ENCODE results near the gene APOA1.
"Not testable (repeated sequence)": the region's sequence is repeated elsewhere in the genome, so short reads cannot be mapped to it uniquely, and the experiment has no call there.

APOA1 gene

GRCh38 chr11:116811194-116811593, 26.2 kb downstream of the APOA1 start:
- Histone ChIP-seq H3K9ac (ENCODE audit: low read length) (no peak overlapping the region), H3K27me3 (ENCODE audit: control insufficient read depth, insufficient read depth, low read length) (no peaks in the 10 kb centered on the region), H3K36me3 (ENCODE audit: control insufficient read depth, insufficient read depth, low read length) (no peaks in the 10 kb centered on the region), H3K9me3 (ENCODE audit: control insufficient read depth, insufficient read depth, low read depth, low read length) (no peaks in the 10 kb centered on the region), H3K4me3 (ENCODE audit: low read depth, low read length) (no peak overlapping the region), H3K27ac (ENCODE audit: low read depth, low read length) (no peak overlapping the region), H3K4me1 (ENCODE audit: control insufficient read depth, insufficient read depth, low read length) (no peaks in the 10 kb centered on the region)

- Histone ChIP-seq H3K36me3 (ENCODE audit: control insufficient read depth, insufficient read depth, low read length) (no peaks in the 10 kb centered on the region), H3K4me3 (ENCODE audit: low read depth, low read length) (no peak overlapping the region), H3K9ac (ENCODE audit: low read length) (no peak overlapping the region), H3K4me1 (ENCODE audit: control insufficient read depth, insufficient read depth, low read length) (no peaks in the 10 kb centered on the region), H3K27ac (ENCODE audit: low read depth, low read length) (no peak overlapping the region), H3K27me3 (ENCODE audit: control insufficient read depth, insufficient read depth, low read length) (no peaks in the 10 kb centered on the region; the same call in 1 of the 2 replicates), H3K9me3 (ENCODE audit: control insufficient read depth, insufficient read depth, low read depth, low read length) (no peaks in the 10 kb centered on the region)
Observed at GRCh38 chr11:116808262-116809175, 28.9 kb downstream of the APOA1 start.

DNA sequence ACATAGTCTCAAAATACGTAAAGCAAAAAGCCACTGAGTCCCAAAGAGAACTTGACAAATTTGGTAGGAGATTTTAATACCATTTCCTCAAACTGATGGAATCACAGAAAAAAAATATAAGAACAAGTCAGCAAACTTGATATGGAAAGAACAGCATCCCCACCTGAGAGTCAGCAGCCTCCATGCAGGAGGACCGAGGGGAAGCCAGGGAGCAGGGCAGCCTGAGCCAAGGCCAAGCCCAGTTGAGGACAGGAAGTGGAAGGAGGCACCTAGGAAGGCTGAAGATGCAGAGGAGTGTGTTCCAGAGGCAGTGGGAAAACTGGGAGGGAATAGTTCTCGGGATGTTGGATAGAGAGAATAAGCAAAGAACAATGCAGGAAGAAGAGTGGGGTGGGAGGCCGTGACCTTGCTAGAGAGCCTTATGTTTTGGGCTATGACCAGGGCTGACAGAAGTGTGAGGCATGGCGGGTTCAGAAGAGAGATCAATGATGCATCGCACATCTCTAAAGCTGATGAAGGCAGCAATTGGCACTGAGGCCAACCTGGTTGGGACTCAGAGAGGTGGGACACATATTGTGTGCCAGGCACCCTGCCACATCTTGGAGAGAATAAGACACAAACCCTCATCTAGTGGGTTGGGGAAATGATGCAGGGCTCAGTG, 29.7 kb downstream of the APOA1 start:
- Histone ChIP-seq H3K9me3 (ENCODE audit: control insufficient read depth, insufficient read depth, low read depth, low read length) (no peaks in the 10 kb centered on the region), H3K4me3 (ENCODE audit: low read depth, low read length) (no peak overlapping the region), H3K4me1 (ENCODE audit: control insufficient read depth, insufficient read depth, low read length) (no peaks in the 10 kb centered on the region), H3K27ac (ENCODE audit: low read depth, low read length) (no peak overlapping the region), H3K27me3 (ENCODE audit: control insufficient read depth, insufficient read depth, low read length) (no peaks in the 10 kb centered on the region; the same call in 1 of the 2 replicates), H3K36me3 (ENCODE audit: control insufficient read depth, insufficient read depth, low read length) (no peaks in the 10 kb centered on the region), H3K9ac (ENCODE audit: low read length) (no peak overlapping the region)

DNA sequence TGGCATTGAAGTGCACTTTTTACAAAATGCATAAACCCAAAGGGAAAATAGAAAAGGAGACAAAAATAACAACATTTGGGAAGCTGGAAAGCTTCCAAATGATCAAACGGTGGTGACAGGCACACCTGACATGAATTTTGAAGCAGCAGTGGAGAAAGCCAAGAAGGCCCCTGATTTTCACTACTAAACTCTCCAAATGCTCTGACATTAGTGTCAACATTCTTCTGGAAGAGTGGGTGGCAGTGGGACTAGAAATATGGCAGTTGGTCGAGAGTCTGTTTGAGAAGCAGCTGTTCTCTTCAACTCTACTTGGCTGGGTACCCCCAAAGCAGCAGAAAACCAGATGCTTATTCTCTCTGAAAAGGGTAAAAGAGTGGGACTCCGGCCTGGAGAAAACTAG, 33.4 kb downstream of the APOA1 start:
- Histone ChIP-seq H3K4me1 (ENCODE audit: control insufficient read depth, insufficient read depth, low read length) (no peaks in the 10 kb centered on the region), H3K27ac (ENCODE audit: low read depth, low read length) (no peak overlapping the region), H3K27me3 (ENCODE audit: control insufficient read depth, insufficient read depth, low read length) (no peaks in the 10 kb centered on the region; the same call in 1 of the 2 replicates), H3K9ac (ENCODE audit: low read length) (no peak overlapping the region), H3K9me3 (ENCODE audit: control insufficient read depth, insufficient read depth, low read depth, low read length) (no peaks in the 10 kb centered on the region), H3K36me3 (ENCODE audit: control insufficient read depth, insufficient read depth, low read length) (no peaks in the 10 kb centered on the region), H3K4me3 (ENCODE audit: low read depth, low read length) (no peak overlapping the region)

GRCh38 chr11:116801662-116802061, 35.8 kb downstream of the APOA1 start:
- not testable (repeated sequence) for H3K4me3 ChIP-seq (ENCODE audit: low read depth, low read length); H3K27ac ChIP-seq (ENCODE audit: low read depth, low read length)

DNA sequence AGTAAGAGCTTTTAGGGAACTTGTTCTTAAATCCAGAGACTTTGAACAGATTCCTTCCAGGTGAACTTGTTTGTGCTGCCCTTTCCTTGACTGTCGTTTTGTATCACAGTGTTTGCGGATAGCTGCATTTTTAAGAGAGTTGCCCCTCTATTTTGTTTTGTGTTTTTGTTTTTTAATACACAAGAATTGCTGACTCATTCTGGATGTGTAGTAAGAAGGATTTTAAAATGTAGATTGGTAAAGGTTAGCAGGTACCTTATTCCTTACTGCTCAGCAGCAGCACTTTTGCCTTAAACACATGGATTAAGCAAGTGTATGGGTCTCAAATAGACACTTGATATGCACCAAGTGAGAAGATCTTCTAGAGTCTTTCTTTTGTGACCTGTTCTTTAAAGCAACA, 36.8 kb downstream of the APOA1 start:
- no peak overlapping the region for H3K27ac ChIP-seq (ENCODE audit: low read depth, low read length)
- no peak overlapping the region for H3K9ac ChIP-seq (ENCODE audit: low read length)
- H3K4me1 ChIP-seq (ENCODE audit: control insufficient read depth, insufficient read depth, low read length) = no peaks in the 10 kb centered on the region
- no peaks in the 10 kb centered on the region; the same call in 1 of the 2 replicates for H3K27me3 ChIP-seq (ENCODE audit: control insufficient read depth, insufficient read depth, low read length)
- H3K36me3 ChIP-seq (ENCODE audit: control insufficient read depth, insufficient read depth, low read length) = no peaks in the 10 kb centered on the region
- H3K9me3 ChIP-seq (ENCODE audit: control insufficient read depth, insufficient read depth, low read depth, low read length) = no peaks in the 10 kb centered on the region
- no peak overlapping the region for H3K4me3 ChIP-seq (ENCODE audit: low read depth, low read length)

More at GRCh38 chr11:116801662-116802061, 35.8 kb downstream of the APOA1 start:
- not testable (repeated sequence) for H3K36me3 ChIP-seq (ENCODE audit: control insufficient read depth, insufficient read depth, low read length); H3K9ac ChIP-seq (ENCODE audit: low read length); H3K4me1 ChIP-seq (ENCODE audit: control insufficient read depth, insufficient read depth, low read length); H3K9me3 ChIP-seq (ENCODE audit: control insufficient read depth, insufficient read depth, low read depth, low read length); H3K27me3 ChIP-seq (ENCODE audit: control insufficient read depth, insufficient read depth, low read length)

DNA sequence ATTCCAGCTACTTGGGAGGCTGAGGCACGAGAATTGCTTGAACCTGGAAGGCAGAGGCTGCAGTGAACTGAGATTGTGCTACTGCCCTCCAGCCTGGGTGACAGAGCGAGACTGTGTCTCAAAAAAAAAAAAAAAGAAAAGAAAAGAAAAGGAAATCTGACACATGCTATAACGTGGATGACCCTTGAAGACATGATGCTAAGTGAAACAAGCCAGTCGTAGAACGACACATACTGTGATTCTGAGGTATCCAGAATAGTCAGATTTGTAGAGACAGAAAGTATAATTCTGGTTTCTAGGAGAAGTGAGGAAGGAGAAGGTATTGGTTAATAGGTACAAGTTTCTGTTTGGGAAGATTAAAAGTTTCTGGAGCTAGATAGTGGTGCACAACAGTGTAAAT, 39.1 kb downstream of the APOA1 start:
- no peak overlapping the region for H3K4me3 ChIP-seq (ENCODE audit: low read depth, low read length)
- no peaks in the 10 kb centered on the region; the same call in 1 of the 2 replicates for H3K27me3 ChIP-seq (ENCODE audit: control insufficient read depth, insufficient read depth, low read length)
- no peaks in the 10 kb centered on the region for H3K9me3 ChIP-seq (ENCODE audit: control insufficient read depth, insufficient read depth, low read depth, low read length)
- H3K9ac ChIP-seq (ENCODE audit: low read length) = no peak overlapping the region
- no peaks in the 10 kb centered on the region for H3K36me3 ChIP-seq (ENCODE audit: control insufficient read depth, insufficient read depth, low read length)
- no peaks in the 10 kb centered on the region for H3K4me1 ChIP-seq (ENCODE audit: control insufficient read depth, insufficient read depth, low read length)
- no peak overlapping the region for H3K27ac ChIP-seq (ENCODE audit: low read depth, low read length)

GRCh38 chr11:116797816-116798215, 39.6 kb downstream of the APOA1 start:
- H3K9me3 ChIP-seq (ENCODE audit: control insufficient read depth, insufficient read depth, low read depth, low read length) = no peaks in the 10 kb centered on the region
- no peak overlapping the region for H3K4me3 ChIP-seq (ENCODE audit: low read depth, low read length)
- no peak overlapping the region for H3K27ac ChIP-seq (ENCODE audit: low read depth, low read length)
- no peaks in the 10 kb centered on the region for H3K27me3 ChIP-seq (ENCODE audit: control insufficient read depth, insufficient read depth, low read length)
- H3K4me1 ChIP-seq (ENCODE audit: control insufficient read depth, insufficient read depth, low read length) = no peaks in the 10 kb centered on the region
- no peaks in the 10 kb centered on the region for H3K36me3 ChIP-seq (ENCODE audit: control insufficient read depth, insufficient read depth, low read length)
- no peak overlapping the region for H3K9ac ChIP-seq (ENCODE audit: low read length)

GRCh38 chr11:116796548-116796947, 40.9 kb downstream of the APOA1 start:
- Histone ChIP-seq H3K36me3 (ENCODE audit: control insufficient read depth, insufficient read depth, low read length) (no peaks in the 10 kb centered on the region), H3K27ac (ENCODE audit: low read depth, low read length) (no peak overlapping the region), H3K9me3 (ENCODE audit: control insufficient read depth, insufficient read depth, low read depth, low read length) (no peaks in the 10 kb centered on the region), H3K4me3 (ENCODE audit: low read depth, low read length) (no peak overlapping the region), H3K27me3 (ENCODE audit: control insufficient read depth, insufficient read depth, low read length) (0 out of 2 replicates have a peak, but pooled peaks cover 3% of the 10 kb centered on the region), H3K9ac (ENCODE audit: low read length) (no peak overlapping the region), H3K4me1 (ENCODE audit: control insufficient read depth, insufficient read depth, low read length) (peaks cover 2% of the 10 kb centered on the region; the same call in 1 of the 2 replicates)

- no peaks in the 10 kb centered on the region for H3K36me3 ChIP-seq (ENCODE audit: control insufficient read depth, insufficient read depth, low read length)
- no peaks in the 10 kb centered on the region for H3K9me3 ChIP-seq (ENCODE audit: control insufficient read depth, insufficient read depth, low read depth, low read length)
- no peak overlapping the region for H3K9ac ChIP-seq (ENCODE audit: low read length)
- peaks cover 17% of the 10 kb centered on the region for H3K27me3 ChIP-seq (ENCODE audit: control insufficient read depth, insufficient read depth, low read length)
- no peak overlapping the region for H3K4me3 ChIP-seq (ENCODE audit: low read depth, low read length)
- peaks cover 5% of the 10 kb centered on the region; the same call in 1 of the 2 replicates for H3K4me1 ChIP-seq (ENCODE audit: control insufficient read depth, insufficient read depth, low read length)
- no peak overlapping the region for H3K27ac ChIP-seq (ENCODE audit: low read depth, low read length)
Observed at GRCh38 chr11:116794851-116795250, 42.6 kb downstream of the APOA1 start.

DNA sequence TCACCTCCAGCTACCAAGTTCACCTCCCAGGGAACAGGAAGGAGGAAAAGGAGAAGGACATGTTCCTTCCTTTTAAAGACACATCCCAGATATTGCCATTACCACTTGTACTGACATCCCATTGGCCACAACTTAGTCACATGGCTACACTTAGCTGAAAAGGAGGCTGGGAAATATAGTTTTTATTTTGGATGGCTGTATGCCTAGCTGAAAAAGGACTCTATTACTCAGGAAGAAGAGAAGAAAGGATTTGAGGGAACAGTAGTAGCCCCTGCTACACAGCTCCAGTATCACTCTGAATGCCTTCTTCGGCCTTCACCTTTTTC, 43.7 kb downstream of the APOA1 start:
- peaks cover 5% of the 10 kb centered on the region; the same call in 1 of the 2 replicates for H3K4me1 ChIP-seq (ENCODE audit: control insufficient read depth, insufficient read depth, low read length)
- H3K9ac ChIP-seq (ENCODE audit: low read length) = no peak overlapping the region
- no peaks in the 10 kb centered on the region for H3K36me3 ChIP-seq (ENCODE audit: control insufficient read depth, insufficient read depth, low read length)
- peaks cover 28% of the 10 kb centered on the region for H3K27me3 ChIP-seq (ENCODE audit: control insufficient read depth, insufficient read depth, low read length)
- no peaks in the 10 kb centered on the region for H3K9me3 ChIP-seq (ENCODE audit: control insufficient read depth, insufficient read depth, low read depth, low read length)
- H3K27ac ChIP-seq (ENCODE audit: low read depth, low read length) = no peak overlapping the region
- H3K4me3 ChIP-seq (ENCODE audit: low read depth, low read length) = no peak overlapping the region
